DND-41 (cell line): ENCODE data around the gene GABPB2.

Source experiments
- EZH2 ChIP-seq: IDR thresholded peaks from 3 replicates; pipeline ENCODE4 v1.6.1; 2012; ENCODE audit warnings: borderline replicate concordance, low read depth, mild to moderate bottlenecking, moderate library complexity, low read length, inconsistent platforms; ENCODE audit not compliant: severe bottlenecking
- TF ChIP-seq, protein P1 (sequence below): IDR thresholded peaks from 2 replicates; pipeline ENCODE4 v1.5.1; 2012; ENCODE audit warnings: borderline replicate concordance, low read length, moderate library complexity, mild to moderate bottlenecking; ENCODE audit not compliant: poor library complexity, severe bottlenecking; ENCODE audit errors: extremely low read depth

DNA sequence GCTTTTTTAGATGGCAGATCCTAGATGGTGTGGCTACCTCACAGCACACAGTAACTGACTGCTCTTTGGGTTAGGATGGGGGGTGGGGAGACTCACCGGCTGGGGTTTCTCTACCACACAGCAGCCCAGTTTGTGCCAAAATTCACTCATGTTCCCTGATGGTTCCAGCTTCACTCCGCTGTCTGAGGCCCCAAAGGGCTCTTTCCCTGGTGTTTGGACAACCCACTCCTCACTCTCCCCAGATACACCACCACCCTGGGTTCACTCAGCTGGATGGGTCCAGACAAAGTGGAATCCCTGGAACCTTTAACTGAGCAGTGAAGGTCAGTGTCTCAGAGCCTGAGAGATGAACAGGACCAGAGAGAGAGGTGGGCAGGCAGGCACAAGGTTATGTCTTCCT, 15.0 kb upstream of the GABPB2 start:
- TF ChIP-seq, protein P1, sequence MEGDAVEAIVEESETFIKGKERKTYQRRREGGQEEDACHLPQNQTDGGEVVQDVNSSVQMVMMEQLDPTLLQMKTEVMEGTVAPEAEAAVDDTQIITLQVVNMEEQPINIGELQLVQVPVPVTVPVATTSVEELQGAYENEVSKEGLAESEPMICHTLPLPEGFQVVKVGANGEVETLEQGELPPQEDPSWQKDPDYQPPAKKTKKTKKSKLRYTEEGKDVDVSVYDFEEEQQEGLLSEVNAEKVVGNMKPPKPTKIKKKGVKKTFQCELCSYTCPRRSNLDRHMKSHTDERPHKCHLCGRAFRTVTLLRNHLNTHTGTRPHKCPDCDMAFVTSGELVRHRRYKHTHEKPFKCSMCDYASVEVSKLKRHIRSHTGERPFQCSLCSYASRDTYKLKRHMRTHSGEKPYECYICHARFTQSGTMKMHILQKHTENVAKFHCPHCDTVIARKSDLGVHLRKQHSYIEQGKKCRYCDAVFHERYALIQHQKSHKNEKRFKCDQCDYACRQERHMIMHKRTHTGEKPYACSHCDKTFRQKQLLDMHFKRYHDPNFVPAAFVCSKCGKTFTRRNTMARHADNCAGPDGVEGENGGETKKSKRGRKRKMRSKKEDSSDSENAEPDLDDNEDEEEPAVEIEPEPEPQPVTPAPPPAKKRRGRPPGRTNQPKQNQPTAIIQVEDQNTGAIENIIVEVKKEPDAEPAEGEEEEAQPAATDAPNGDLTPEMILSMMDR, result no peak
- no peak for TF ChIP-seq EZH2
